GM11168 (cell line): ENCODE data around the gene ATAT1.
"Not testable (repeated sequence)": the region's sequence is repeated elsewhere in the genome, so short reads cannot be mapped to it uniquely, and the experiment has no call there.

Experiments
- in situ Hi-C: fragments of 300-500 bp; cut with MboI; formaldehyde crosslinking; loops from one replicate; pipeline ENCODE4 v1.12.0; 2022; ENCODE audit warnings: low sequenced_read_pairs; ENCODE audit not compliant: unreplicated experiment

Gene ATAT1

GRCh38 chr6:30626484-30627366 lies at the start of gene ATAT1:
Gene ATAT1 (plus strand): TSS chr6:30626874.
- in situ Hi-C loops = no loop called here

GRCh38 chr6:30578051-30578450 lies 48.6 kb upstream of the ATAT1 start:
- in situ Hi-C loops = no loop called here

- in situ Hi-C loops = no loop called here
Observed at GRCh38 chr6:30583921-30584320, 42.8 kb upstream of the ATAT1 start.

GRCh38 chr6:30589754-30590358 lies 36.8 kb upstream of the ATAT1 start:
- in situ Hi-C loops = no loop called here

GRCh38 chr6:30590509-30590908 lies 36.2 kb upstream of the ATAT1 start:
- in situ Hi-C loops = no loop called here

- in situ Hi-C loops = no loop called here
Observed at GRCh38 chr6:30591008-30591407, 35.7 kb upstream of the ATAT1 start.

- in situ Hi-C loops = no loop called here
Observed at GRCh38 chr6:30592287-30592686, 34.4 kb upstream of the ATAT1 start.

- in situ Hi-C loops = not testable (repeated sequence)
Observed at GRCh38 chr6:30597315-30598144, 29.1 kb upstream of the ATAT1 start.

- in situ Hi-C loops = no loop called here
Observed at GRCh38 chr6:30598912-30599624, 27.6 kb upstream of the ATAT1 start.

GRCh38 chr6:30599625-30600324 lies 26.9 kb upstream of the ATAT1 start:
- in situ Hi-C loops = no loop called here

- in situ Hi-C loops = no loop called here
Observed at GRCh38 chr6:30600451-30600961, 26.2 kb upstream of the ATAT1 start.

GRCh38 chr6:30601436-30601814 lies 25.2 kb upstream of the ATAT1 start:
- in situ Hi-C loops = no loop called here

GRCh38 chr6:30601815-30602641 lies 24.6 kb upstream of the ATAT1 start:
- in situ Hi-C loops = no loop called here

- in situ Hi-C loops = no loop called here
Observed at GRCh38 chr6:30603961-30604360, 22.7 kb upstream of the ATAT1 start.

GRCh38 chr6:30610065-30610464 lies 16.6 kb upstream of the ATAT1 start:
- in situ Hi-C loops = no loop called here

- in situ Hi-C loops = no loop called here
Observed at GRCh38 chr6:30611150-30611855, 15.4 kb upstream of the ATAT1 start.

GRCh38 chr6:30611856-30612194 lies 14.8 kb upstream of the ATAT1 start:
- in situ Hi-C loops = no loop called here

- in situ Hi-C loops = no loop called here
Observed at GRCh38 chr6:30612213-30612612, 14.5 kb upstream of the ATAT1 start.
